WTC11 (cell line): Measurements from ENCODE around the gene KLRD1. TPM values are rescaled to one million over a fixed set of nuclear protein-coding genes. Genes with fewer than 3 reads are reported as not detected.

ENCODE experiments used
- ATAC-seq: fragments of 200-7000 bp; cut with Tn5 transposase; 2 replicates; pipeline ENCODE4 v1.10.0; 2021; ENCODE audit warnings: mild to moderate bottlenecking, moderate library complexity
- CTCF ChIA-PET: fragments of 300-600 bp; sonication (Branson Sonifier 250); formaldehyde crosslinking; loops from one replicate; lab custom pipeline; 2021; ENCODE audit warnings: antibody characterized with exemption; lab: Charles Lee
- POLR2A ChIA-PET: fragments of 350-600 bp; sonication (Branson Sonifier 250); formaldehyde crosslinking; loops from one replicate; lab custom pipeline; 2021; ENCODE audit warnings: antibody characterized with exemption; lab: Charles Lee
- DNase-seq: peaks from one replicate; pipeline ENCODE4 v3.0.0; 2021; ENCODE audit warnings: low spot score
- H3K27ac Mint-ChIP-seq: 2 replicates; pipeline ENCODE4 v1.8.0; 2021; ENCODE audit warnings: mixed read lengths
- H3K27me3 Mint-ChIP-seq: 2 replicates; pipeline ENCODE4 v1.8.0; 2021; ENCODE audit warnings: low read depth, mild to moderate bottlenecking, moderate library complexity, mixed read lengths
- H3K36me3 Mint-ChIP-seq: 2 replicates; pipeline ENCODE4 v1.8.0; 2021; ENCODE audit warnings: mixed read lengths
- H3K4me1 Mint-ChIP-seq: 2 replicates; pipeline ENCODE4 v1.8.0; 2022; ENCODE audit warnings: mixed read lengths
- H3K4me3 Mint-ChIP-seq: 2 replicates; pipeline ENCODE4 v1.8.0; 2021; ENCODE audit warnings: mild to moderate bottlenecking, moderate library complexity, mixed read lengths
- H3K9me3 Mint-ChIP-seq: 2 replicates; pipeline ENCODE4 v1.8.0; 2021; ENCODE audit warnings: mixed read lengths
- CBFB ChIP-seq: sonication (generic); formaldehyde crosslinking; IDR thresholded peaks from 2 replicates; pipeline ENCODE4 v1.8.1; 2022; ENCODE audit warnings: mild to moderate bottlenecking, low read depth, missing genetic modification reagents
- CREB1 ChIP-seq: sonication (generic); formaldehyde crosslinking; IDR thresholded peaks from 2 replicates; pipeline ENCODE4 v1.8.0; 2023; ENCODE audit warnings: mild to moderate bottlenecking, missing genetic modification reagents
- CREM ChIP-seq: sonication (generic); formaldehyde crosslinking; IDR thresholded peaks from 2 replicates; pipeline ENCODE4 v1.8.1; 2022; ENCODE audit warnings: mild to moderate bottlenecking, missing genetic modification reagents, moderate library complexity
- EMX1 ChIP-seq: fragments of 250-450 bp; sonication (Bioruptor Pico); IDR thresholded peaks from 2 replicates; pipeline ENCODE4 v1.8.0; 2021; ENCODE audit warnings: mild to moderate bottlenecking
- NFATC4 ChIP-seq: fragments of 250-450 bp; sonication (Bioruptor Pico); IDR thresholded peaks from 2 replicates; pipeline ENCODE4 v1.9.0; 2021; ENCODE audit warnings: mild to moderate bottlenecking
- NR2C2 ChIP-seq: sonication (generic); formaldehyde crosslinking; IDR thresholded peaks from 2 replicates; pipeline ENCODE4 v1.8.0; 2022; ENCODE audit warnings: mild to moderate bottlenecking, missing genetic modification reagents
- RELA ChIP-seq: sonication (generic); formaldehyde crosslinking; IDR thresholded peaks from 2 replicates; pipeline ENCODE4 v1.8.1; 2022; ENCODE audit warnings: missing genetic modification reagents, mild to moderate bottlenecking, borderline replicate concordance
- SMAD3 ChIP-seq: sonication (generic); formaldehyde crosslinking; IDR thresholded peaks from 2 replicates; pipeline ENCODE4 v1.8.0; 2022; ENCODE audit warnings: missing genetic modification reagents, mild to moderate bottlenecking, borderline replicate concordance
- TP53 ChIP-seq: sonication (generic); formaldehyde crosslinking; IDR thresholded peaks from 2 replicates; pipeline ENCODE4 v1.8.1; 2023; ENCODE audit warnings: mild to moderate bottlenecking, missing genetic modification reagents
- ZBTB21 ChIP-seq: sonication (generic); formaldehyde crosslinking; IDR thresholded peaks from 2 replicates; pipeline ENCODE4 v1.8.1; 2023; ENCODE audit warnings: mild to moderate bottlenecking, missing genetic modification reagents, borderline replicate concordance
- ZNF121 ChIP-seq: sonication (generic); formaldehyde crosslinking; IDR thresholded peaks from 2 replicates; pipeline ENCODE4 v1.8.0; 2023; ENCODE audit warnings: missing genetic modification reagents
- ZNF138 ChIP-seq: sonication (generic); formaldehyde crosslinking; conservative IDR thresholded peaks from 2 replicates; pipeline ENCODE4 v1.8.1; 2022; ENCODE audit warnings: mild to moderate bottlenecking, moderate library complexity, missing genetic modification reagents
- ZNF423 ChIP-seq: fragments of 250-450 bp; sonication (Bioruptor Pico); IDR thresholded peaks from 2 replicates; pipeline ENCODE4 v2.1.2; 2022; ENCODE audit warnings: mild to moderate bottlenecking, moderate library complexity
- total RNA-seq: library from RNA; stranded (reverse); gene quantifications from 3 replicates; pipeline ENCODE4 v1.2.3, GENCODE V29; 2021
- TF ChIP-seq, protein P1 (sequence below): fragments of 200-600 bp; IDR thresholded peaks from 2 replicates; pipeline ENCODE4 v1.8.0; 2022; ENCODE audit warnings: antibody characterized with exemption
- TF ChIP-seq, protein P2 (sequence below): fragments of 250-450 bp; sonication (Bioruptor Pico); IDR thresholded peaks from 2 replicates; pipeline ENCODE4 v1.8.0; 2021; ENCODE audit warnings: mild to moderate bottlenecking
- TF ChIP-seq, protein P3 (sequence below): fragments of 250-450 bp; sonication (Bioruptor Pico); IDR thresholded peaks from 2 replicates; pipeline ENCODE4 v1.9.0; 2021; ENCODE audit warnings: moderate library complexity, mild to moderate bottlenecking, inconsistent platforms, borderline replicate concordance
- TF ChIP-seq, protein P4 (sequence below): sonication (generic); formaldehyde crosslinking; IDR thresholded peaks from 2 replicates; pipeline ENCODE4 v1.8.0; 2023; ENCODE audit warnings: missing genetic modification reagents, mild to moderate bottlenecking, borderline replicate concordance
- TF ChIP-seq, protein P5 (sequence below): sonication (generic); formaldehyde crosslinking; IDR thresholded peaks from 2 replicates; pipeline ENCODE4 v1.8.0; 2022; ENCODE audit warnings: missing genetic modification reagents

Gene KLRD1
- total RNA-seq, 1 experiment from 2014 or later, result 0.55 TPM

DNA sequence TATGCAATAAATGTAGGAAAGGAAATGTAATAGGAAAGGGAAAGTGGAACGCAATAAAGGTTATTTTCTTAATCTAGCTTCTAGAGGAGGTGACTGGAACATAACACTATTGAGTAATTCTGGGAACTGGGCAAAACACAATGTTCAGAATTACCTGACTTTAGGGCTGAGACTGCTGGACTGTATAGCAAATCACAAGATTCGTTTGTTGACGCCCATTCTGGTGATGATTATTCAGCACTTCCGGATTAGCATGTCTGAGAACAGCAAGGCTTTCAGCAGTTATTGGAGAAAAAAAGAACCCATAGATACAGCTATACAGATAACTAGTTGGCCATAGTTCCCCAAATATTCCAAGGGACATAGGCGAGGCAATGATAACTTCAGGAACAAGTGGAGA lies 2.3 kb upstream of the KLRD1 start:
- DNase-seq (no peak), ATAC-seq (no peak)
- TF ChIP-seq, protein P1, sequence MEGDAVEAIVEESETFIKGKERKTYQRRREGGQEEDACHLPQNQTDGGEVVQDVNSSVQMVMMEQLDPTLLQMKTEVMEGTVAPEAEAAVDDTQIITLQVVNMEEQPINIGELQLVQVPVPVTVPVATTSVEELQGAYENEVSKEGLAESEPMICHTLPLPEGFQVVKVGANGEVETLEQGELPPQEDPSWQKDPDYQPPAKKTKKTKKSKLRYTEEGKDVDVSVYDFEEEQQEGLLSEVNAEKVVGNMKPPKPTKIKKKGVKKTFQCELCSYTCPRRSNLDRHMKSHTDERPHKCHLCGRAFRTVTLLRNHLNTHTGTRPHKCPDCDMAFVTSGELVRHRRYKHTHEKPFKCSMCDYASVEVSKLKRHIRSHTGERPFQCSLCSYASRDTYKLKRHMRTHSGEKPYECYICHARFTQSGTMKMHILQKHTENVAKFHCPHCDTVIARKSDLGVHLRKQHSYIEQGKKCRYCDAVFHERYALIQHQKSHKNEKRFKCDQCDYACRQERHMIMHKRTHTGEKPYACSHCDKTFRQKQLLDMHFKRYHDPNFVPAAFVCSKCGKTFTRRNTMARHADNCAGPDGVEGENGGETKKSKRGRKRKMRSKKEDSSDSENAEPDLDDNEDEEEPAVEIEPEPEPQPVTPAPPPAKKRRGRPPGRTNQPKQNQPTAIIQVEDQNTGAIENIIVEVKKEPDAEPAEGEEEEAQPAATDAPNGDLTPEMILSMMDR, result no peak
- no peak for TF ChIP-seq CREB1 (CRISPR knock-in tag)
- TF ChIP-seq CBFB (CRISPR knock-in tag), result no peak
- TF ChIP-seq, protein P2, sequence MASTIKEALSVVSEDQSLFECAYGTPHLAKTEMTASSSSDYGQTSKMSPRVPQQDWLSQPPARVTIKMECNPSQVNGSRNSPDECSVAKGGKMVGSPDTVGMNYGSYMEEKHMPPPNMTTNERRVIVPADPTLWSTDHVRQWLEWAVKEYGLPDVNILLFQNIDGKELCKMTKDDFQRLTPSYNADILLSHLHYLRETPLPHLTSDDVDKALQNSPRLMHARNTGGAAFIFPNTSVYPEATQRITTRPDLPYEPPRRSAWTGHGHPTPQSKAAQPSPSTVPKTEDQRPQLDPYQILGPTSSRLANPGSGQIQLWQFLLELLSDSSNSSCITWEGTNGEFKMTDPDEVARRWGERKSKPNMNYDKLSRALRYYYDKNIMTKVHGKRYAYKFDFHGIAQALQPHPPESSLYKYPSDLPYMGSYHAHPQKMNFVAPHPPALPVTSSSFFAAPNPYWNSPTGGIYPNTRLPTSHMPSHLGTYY, result no peak
- no peak for TF ChIP-seq NFATC4
- TF ChIP-seq ZNF138 (CRISPR knock-in tag), result no peak
- TF ChIP-seq TP53 (CRISPR knock-in tag), result no peak
- no peak for TF ChIP-seq SMAD3 (CRISPR knock-in tag)
- TF ChIP-seq, protein P3, sequence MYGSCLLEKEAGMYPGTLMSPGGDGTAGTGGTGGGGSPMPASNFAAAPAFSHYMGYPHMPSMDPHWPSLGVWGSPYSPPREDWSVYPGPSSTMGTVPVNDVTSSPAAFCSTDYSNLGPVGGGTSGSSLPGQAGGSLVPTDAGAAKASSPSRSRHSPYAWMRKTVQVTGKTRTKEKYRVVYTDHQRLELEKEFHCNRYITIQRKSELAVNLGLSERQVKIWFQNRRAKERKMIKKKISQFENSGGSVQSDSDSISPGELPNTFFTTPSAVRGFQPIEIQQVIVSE (CRISPR knock-in tag), result no peak
- no peak for TF ChIP-seq CREM (CRISPR knock-in tag)
- no peak for TF ChIP-seq ZBTB21 (CRISPR knock-in tag)
- TF ChIP-seq NR2C2 (CRISPR knock-in tag), result no peak
- no peak for TF ChIP-seq EMX1
- TF ChIP-seq, protein P4, sequence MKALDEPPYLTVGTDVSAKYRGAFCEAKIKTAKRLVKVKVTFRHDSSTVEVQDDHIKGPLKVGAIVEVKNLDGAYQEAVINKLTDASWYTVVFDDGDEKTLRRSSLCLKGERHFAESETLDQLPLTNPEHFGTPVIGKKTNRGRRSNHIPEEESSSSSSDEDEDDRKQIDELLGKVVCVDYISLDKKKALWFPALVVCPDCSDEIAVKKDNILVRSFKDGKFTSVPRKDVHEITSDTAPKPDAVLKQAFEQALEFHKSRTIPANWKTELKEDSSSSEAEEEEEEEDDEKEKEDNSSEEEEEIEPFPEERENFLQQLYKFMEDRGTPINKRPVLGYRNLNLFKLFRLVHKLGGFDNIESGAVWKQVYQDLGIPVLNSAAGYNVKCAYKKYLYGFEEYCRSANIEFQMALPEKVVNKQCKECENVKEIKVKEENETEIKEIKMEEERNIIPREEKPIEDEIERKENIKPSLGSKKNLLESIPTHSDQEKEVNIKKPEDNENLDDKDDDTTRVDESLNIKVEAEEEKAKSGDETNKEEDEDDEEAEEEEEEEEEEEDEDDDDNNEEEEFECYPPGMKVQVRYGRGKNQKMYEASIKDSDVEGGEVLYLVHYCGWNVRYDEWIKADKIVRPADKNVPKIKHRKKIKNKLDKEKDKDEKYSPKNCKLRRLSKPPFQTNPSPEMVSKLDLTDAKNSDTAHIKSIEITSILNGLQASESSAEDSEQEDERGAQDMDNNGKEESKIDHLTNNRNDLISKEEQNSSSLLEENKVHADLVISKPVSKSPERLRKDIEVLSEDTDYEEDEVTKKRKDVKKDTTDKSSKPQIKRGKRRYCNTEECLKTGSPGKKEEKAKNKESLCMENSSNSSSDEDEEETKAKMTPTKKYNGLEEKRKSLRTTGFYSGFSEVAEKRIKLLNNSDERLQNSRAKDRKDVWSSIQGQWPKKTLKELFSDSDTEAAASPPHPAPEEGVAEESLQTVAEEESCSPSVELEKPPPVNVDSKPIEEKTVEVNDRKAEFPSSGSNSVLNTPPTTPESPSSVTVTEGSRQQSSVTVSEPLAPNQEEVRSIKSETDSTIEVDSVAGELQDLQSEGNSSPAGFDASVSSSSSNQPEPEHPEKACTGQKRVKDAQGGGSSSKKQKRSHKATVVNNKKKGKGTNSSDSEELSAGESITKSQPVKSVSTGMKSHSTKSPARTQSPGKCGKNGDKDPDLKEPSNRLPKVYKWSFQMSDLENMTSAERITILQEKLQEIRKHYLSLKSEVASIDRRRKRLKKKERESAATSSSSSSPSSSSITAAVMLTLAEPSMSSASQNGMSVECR (CRISPR knock-in tag), result no peak
- TF ChIP-seq, protein P5, sequence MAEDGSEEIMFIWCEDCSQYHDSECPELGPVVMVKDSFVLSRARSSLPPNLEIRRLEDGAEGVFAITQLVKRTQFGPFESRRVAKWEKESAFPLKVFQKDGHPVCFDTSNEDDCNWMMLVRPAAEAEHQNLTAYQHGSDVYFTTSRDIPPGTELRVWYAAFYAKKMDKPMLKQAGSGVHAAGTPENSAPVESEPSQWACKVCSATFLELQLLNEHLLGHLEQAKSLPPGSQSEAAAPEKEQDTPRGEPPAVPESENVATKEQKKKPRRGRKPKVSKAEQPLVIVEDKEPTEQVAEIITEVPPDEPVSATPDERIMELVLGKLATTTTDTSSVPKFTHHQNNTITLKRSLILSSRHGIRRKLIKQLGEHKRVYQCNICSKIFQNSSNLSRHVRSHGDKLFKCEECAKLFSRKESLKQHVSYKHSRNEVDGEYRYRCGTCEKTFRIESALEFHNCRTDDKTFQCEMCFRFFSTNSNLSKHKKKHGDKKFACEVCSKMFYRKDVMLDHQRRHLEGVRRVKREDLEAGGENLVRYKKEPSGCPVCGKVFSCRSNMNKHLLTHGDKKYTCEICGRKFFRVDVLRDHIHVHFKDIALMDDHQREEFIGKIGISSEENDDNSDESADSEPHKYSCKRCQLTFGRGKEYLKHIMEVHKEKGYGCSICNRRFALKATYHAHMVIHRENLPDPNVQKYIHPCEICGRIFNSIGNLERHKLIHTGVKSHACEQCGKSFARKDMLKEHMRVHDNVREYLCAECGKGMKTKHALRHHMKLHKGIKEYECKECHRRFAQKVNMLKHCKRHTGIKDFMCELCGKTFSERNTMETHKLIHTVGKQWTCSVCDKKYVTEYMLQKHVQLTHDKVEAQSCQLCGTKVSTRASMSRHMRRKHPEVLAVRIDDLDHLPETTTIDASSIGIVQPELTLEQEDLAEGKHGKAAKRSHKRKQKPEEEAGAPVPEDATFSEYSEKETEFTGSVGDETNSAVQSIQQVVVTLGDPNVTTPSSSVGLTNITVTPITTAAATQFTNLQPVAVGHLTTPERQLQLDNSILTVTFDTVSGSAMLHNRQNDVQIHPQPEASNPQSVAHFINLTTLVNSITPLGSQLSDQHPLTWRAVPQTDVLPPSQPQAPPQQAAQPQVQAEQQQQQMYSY (CRISPR knock-in tag), result no peak
- TF ChIP-seq ZNF423, result no peak
- no peak for TF ChIP-seq ZNF121
- no peak for TF ChIP-seq RELA
- ChIA-PET CTCF (interaction anchor here (0.9 kb wide), 1 partner anchor 22 kb away, joined by 3 read pairs; no protein-coding TSS in a partner anchor), POLR2A (no interaction called here)
- H3K9me3 Mint-ChIP-seq, result peaks cover 27% of the 10 kb centered on the region
- H3K36me3 Mint-ChIP-seq, result peaks cover 14% of the 10 kb centered on the region
- H3K27me3 Mint-ChIP-seq, result no peaks in the 10 kb centered on the region
- H3K4me1 Mint-ChIP-seq, result peaks cover 10% of the 10 kb centered on the region
- no peak overlapping the region for H3K4me3 Mint-ChIP-seq
- no peak overlapping the region for H3K27ac Mint-ChIP-seq
